ENCODE measurements around the gene ZDHHC16.
"Not testable (repeated sequence)": the region's sequence is repeated elsewhere in the genome, so short reads cannot be mapped to it uniquely, and the experiment has no call there.

DNA sequence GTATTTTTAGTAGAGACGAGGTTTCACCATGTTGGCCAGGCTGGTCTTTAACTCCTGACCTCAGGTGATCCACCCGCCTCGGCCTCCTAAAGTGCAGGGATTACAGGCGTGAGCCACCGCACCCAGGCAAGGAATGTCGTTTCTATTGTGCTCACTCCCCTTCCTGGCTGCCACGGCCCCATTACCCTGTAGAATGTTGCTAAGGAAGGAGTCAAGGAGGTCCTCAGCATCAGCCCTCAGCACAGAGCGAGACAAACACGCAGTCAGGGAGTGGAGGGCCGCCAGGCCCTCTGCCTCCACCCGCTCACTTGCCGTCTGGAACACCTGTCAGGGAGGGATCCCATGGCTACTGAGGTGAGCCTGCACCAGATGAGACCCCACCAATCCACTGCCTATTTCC lies 22.8 kb downstream of the ZDHHC16 start:
- TF ChIP-seq, protein P1, sequence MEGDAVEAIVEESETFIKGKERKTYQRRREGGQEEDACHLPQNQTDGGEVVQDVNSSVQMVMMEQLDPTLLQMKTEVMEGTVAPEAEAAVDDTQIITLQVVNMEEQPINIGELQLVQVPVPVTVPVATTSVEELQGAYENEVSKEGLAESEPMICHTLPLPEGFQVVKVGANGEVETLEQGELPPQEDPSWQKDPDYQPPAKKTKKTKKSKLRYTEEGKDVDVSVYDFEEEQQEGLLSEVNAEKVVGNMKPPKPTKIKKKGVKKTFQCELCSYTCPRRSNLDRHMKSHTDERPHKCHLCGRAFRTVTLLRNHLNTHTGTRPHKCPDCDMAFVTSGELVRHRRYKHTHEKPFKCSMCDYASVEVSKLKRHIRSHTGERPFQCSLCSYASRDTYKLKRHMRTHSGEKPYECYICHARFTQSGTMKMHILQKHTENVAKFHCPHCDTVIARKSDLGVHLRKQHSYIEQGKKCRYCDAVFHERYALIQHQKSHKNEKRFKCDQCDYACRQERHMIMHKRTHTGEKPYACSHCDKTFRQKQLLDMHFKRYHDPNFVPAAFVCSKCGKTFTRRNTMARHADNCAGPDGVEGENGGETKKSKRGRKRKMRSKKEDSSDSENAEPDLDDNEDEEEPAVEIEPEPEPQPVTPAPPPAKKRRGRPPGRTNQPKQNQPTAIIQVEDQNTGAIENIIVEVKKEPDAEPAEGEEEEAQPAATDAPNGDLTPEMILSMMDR (IDR thresholded peaks at IDR 0.05; ENCODE audit: low read length) = not testable (repeated sequence)
- TF ChIP-seq EZH2 (optimal IDR thresholded peaks at IDR 0.05; ENCODE audit: low read depth, low read length) = not testable (repeated sequence)

Data from MM.1S (cell line).